Cerebellar cortex (tissue), 1 donor: ENCODE measurements around the gene PLBD1.

Source experiments
- DNase-seq: peaks from one replicate; pipeline ENCODE4 v3.0.0-alpha.2; 2015; ENCODE audit warnings: low spot score

PLBD1 gene

DNA sequence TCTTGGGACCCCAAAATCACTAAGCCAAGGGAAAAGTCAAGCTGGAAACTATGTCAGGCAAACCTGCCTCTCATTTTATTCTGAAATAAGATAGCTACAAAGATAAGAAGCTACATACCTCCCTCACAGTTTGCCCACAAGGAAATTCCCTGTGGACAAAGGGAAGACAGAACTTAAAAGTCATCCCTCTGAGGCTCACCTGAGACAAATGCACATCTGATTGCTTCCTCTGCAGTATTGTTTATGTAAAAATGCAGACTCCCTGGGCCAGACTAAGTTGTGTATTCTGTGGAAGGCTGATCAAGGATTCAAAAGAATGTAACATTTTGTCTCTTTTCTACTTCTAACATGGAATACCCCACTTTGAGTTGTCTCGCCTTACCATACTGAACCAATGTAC lies 2.5 kb upstream of the PLBD1 start:
- DNase-seq, result no peak

DNA sequence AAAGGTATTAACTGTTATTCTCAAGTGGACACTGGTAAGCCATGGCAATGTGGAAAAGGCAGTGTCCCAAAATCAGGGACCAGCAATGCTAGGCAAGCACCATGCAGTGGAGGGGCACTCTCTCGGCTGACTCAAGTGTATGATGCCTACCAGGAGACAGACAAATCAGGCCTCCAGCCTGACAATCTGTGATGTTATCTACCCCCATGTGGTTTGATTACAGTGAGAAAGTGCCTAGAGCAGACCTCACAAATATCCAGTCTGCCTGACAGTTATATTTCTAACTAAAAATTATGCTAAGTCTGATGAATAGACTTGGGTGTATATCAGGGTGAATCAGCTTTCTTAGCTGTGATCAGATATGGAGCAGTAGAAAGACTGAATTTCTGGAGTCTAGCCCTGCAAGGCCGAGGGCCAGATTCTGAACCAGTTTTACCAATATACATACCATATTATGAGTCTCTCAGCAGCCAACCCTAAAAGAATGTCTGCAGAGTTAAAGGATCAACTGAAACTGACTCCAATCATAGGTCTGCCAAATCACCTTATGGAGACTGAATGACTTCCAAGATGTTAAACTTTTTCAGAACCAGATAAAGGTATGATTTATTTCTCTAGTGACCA lies 3.2 kb downstream of the PLBD1 start:
- DNase-seq, result no peak

DNA sequence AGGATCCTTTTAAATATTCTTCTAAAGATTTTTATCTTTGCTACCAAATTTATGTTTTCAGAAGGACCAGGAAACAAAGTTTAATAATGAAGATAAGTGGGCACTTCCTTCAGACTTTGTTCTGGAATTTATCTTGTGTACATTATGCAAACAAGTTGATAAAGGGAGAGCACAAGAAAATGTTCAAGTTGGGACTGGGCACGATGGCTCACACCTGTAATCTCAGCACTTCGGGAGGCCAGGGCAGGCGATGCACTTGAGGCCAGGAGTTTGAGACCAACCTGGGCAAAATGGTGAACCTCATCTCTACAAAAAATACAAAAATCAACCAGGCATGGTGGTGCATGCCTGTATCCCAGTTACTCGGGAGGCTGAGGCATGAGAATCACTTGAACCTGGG lies 4.6 kb downstream of the PLBD1 start:
- no peak for DNase-seq

DNA sequence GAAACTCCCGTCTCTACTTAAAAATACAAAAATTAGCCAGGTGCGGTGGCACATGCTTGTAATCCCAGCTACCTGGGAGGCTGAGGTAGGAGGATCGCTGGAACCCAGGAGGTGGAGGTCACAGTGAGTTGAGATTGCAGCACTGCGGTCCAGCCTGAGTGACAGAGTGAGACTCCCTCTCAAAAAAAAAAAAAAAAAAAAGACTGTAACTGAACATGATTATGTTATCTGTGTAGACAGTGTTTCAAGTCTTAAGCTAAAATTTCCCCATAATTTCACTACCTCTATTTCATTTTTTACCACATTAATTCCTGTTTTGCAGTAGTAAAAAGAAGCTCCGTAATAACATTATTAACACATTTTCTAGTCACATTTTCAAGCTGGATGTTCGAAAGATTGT lies 5.4 kb downstream of the PLBD1 start:
- no peak for DNase-seq

DNA sequence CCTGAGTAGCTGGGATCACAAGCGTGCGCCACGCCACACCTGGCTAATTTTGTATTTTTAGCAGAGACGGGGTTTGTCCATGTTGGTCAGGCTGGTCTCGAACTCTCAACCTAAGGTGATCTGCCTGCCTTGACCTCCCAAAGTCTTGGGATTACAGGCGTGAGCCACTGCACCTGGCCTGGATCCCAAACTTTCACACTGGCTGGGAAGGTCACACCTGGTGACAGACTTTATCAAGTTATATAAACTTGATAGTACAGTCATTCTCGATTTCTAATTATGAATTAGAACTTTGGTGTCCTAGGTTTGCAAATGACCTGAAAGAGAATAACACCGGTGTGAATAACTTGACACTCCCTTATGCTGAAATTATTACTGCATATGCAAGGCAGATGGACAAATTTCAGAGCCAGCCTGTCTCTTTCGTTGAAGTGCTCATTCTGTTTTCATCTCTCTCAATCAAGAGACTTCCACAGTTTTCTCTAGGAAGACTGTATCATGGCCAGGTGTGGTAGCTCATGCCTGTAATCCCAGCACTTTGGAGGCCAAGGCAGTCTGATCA lies 5.9 kb downstream of the PLBD1 start:
- no peak for DNase-seq

DNA sequence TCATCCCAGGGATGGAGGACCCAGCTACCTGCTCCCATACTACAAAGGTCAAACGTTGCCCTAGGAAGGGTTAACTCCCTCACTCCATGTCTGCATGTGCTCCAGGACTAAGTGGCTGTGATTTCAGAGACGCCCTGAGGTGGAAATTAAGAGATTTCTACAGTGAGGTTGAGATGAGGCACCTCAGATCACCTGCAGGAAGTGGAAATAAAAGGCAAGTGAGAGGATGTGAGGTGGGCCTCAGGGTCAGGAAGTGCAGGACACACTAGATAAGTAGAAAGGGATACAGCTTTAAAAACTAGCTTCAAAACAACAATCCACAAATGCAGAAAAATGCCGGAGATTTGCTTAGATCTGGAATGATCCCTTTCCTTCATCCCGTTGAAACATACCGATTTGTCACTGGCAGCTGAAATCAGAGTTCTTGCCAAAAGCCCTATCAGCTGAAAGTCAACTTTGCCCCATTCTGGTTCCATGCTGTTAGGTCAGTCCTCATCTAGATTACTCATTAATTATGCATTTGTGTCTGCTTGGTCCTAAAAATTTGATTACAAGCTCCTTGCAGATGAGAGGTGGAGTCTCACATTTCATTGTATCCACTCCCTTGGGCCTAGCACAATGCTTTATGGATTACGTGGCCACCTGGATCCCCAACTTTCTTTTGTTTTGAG lies 6.6 kb downstream of the PLBD1 start:
- no peak for DNase-seq

DNA sequence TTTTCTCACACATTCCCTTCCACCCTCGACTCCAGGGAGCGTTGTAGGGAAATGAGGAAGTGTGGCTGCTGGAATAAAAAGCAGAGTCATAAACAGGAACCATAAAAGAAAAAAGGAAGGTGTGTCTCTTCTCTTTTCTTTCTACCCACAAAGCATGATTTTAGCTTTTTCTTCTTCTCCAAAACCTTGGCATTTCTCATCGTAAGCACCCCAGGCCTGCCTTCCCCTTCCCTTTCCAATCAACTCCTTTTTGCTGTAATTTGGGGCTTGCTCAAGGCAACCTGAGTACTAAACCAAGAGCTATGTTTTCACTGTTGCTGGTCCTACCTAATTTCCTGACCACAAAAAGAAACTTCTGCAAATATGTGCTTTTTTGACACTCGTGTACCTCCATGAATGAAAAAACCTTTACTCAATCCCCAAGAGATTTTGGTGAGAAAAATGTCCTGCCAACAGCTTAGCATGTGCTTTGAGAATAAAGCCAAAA lies 9.2 kb downstream of the PLBD1 start:
- DNase-seq, result no peak

DNA sequence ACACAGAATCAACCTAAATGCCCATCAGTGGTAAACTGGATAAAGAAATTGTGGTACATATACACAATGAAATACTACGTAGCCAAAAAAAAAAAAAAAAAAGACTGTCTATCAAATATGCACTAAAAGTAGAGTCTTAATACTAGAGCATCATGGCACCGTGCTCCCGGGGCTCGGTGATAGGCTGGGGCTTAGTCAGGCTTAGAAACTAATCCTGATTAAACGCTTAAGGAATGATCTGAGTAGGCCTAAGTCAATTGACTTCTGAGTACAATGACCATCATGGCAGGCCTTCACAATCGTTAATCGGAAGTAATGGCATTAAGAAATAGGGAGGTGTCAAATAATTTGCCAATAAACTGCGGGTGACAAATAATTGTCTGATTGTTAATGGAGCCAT lies 9.7 kb downstream of the PLBD1 start:
- no peak for DNase-seq

DNA sequence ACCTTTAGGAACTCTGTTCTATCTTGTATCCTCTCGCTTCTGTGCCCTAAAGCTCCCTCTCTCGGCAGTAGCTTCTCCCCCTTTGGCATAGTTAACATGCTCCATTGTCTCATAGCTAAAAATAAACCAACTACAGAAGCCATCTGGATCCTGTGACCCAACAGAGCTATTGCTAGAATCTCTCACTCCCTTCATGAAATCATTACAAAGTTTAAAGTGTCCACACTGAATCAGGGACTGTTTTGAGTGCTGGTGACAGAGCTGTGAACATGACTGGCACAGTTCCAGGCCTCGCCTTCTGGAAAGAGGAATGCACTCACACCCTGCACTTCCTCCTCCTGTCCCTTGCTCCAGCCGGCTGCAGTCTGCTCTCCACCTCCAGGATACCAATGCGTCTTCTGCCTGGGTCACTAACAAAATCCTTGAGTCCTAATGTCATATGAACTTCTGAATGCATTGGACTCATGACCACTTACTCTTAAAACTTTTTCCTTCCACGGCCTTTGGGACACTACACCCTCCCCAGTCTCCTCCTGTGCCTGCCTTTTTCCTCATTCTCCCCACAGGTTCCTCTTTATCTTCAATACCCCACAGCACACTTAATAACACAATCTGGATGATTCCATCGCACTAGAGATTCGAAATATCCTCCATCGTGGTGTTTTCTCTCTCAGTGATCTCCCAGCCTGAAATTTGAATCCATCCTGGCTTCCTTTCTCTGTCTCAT lies 13.2 kb downstream of the PLBD1 start:
- peak; percentile 59 for DNase-seq

DNA sequence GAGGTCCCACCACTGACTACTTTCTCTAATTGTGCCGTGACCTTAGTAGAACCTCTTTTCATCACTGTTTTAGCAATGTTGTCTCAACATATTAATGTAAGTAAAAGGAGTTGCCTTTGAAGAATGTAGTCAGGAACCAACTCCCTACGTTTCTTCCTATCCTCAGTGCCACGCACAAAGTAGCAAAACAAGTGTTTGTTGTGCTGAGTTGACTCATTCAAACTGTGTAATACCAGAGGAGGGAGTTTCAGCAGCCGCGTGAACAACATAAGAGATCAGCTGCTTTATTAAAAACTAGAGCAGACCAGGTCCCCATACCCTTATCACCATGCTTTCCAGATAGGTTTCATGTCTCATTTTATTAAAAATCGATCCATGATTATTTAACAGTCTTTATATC lies 19.1 kb downstream of the PLBD1 start:
- no peak for DNase-seq

DNA sequence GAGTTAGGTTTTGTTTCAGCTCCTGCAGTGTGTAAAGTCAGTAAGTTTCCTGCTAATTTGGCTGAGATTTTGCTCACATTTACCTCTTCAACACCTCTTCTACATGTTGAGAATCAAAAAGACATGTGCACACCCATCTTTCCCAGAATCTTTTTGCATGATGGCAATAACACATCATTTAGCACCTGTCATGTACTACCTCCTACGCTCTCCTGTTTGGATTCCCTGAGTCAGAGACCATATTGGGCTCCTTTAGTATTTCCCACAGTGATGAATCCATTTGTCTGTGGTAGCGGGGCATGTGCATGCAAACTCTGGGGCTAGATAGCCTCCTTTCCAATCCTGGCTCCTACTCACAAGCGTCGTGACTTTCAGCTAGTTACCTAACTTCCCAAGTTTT lies 20.1 kb downstream of the PLBD1 start:
- DNase-seq, result no peak

DNA sequence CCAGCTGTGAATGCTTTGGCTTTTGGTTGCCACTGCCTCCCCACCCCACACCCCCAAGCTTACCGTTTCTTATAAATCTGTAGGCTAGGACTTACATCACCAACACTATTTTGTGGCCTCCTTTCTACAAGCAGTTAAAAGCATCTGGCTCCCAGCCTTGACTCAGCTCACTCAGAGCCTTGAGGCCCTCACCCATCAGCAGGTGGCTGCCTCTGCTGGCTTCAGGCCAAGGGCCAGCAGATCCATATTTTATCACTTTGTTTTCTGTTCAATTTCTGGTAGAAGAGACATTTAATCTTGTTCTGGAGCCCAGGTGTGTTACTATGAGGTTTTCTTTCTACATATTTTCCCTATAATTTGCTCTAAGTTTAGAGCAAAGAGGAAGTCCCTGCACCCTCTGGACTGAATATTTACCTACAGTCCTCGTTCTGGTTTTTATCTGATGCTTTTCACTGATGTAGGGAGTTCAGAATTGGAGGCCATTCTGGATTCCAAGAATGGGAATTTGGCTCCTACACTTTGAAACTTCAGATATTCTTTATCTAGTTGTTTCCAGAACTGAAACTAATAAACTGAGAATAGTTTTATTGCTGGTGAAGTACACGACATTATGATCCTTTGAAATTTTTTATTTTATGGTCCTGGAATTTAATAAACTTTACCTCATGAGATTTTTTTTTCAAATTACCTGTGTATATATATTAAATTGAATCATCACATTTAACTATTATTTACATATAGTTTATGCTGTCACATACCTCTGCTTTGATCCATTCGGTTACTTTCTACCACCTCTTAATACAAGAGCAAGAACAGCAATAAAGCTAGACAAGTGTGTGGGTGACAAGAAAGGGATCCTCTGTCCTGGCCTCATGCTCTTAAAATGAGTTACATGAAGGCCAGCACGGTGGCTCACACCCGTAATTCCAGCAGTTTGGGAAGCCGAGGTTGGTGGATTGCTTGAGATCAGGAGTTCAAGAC lies 22.2 kb downstream of the PLBD1 start:
- no peak for DNase-seq

DNA sequence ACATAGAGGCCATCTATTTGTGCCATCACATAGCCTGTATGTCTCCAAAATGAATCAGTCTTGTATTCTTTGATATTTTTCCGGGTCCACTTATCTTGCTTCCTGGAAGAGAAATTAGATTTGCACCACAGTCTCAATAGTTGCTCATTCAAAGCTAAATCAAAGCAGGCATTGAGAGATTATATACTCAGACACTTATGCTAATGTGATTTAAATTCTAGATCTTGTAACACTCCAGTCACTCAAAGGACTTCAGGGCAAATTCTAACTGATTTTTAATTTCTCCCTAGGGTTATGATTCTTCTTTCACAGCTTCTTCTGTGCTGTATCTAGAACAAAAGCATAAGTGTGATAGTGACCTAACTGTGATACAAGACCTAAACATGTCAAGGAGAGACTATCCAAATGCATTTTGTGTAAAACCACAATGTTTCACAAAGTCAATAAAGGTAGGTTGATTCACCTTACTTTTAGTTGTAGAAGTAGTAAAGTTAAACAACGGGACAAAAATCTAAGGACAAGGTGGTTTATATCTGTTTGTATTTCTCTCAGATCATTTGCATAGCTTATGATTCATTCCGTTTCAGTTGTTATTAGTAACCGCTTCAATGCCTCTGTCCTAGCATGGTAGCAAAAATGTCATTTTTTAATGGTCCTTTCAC lies 26.8 kb downstream of the PLBD1 start:
- DNase-seq, result no peak

DNA sequence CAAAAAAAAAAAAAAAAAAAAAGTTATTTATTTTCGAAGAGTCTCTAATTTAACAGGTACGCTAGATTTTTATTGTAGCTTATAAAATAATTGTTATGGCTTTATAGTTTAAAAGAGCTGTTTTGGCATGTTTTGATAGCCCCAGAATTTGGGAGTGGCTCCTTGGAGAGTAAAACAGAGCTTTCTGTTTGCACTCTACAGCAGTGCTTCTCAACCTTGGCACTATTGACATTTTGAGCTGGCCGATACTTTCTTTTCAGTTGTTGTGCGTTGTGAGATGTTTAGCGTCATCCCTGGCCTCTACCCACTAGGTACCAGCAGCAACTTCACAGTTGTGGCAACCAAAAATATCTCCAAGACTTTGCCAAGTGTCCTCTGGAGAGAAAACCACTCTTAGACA lies 30.6 kb downstream of the PLBD1 start:
- DNase-seq, result no peak

DNA sequence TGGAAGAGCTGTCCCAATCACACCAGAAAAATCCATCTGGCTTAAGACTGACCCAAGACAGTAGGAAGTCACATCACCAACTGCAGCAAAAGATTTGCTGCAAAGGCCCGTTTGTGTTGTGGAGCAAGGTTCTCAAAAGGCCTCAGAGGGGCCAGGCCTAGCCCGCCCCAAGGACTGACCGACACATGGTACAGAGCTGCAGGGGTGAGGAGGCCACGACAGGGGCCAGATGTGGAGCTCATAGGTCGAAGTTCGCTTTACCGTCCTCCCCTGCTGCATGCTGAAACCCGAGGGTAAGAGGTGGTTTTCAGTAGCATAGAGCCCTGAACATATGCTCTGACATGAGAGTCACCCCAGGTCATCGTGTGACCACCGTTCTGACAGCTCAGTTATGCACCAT lies 35.5 kb downstream of the PLBD1 start:
- DNase-seq, result no peak

DNA sequence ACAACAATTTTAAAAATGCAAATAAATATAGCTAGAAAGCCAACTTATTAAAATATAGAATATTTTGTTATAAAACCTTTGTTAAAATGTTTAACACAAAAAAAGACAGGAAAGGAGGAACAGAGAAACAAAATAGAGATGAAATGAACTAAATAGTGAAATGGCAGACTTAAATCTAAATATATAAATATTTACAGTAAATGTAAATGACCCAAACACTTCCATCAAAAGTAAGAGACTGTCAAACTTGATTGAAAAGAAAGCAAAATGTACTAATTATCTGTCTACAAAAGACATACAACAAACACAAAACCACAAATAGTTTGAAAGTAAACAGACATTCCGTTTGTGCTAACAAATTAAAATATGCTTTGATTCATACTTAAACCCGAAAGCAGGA lies 41.7 kb downstream of the PLBD1 start:
- DNase-seq, result no peak

DNA sequence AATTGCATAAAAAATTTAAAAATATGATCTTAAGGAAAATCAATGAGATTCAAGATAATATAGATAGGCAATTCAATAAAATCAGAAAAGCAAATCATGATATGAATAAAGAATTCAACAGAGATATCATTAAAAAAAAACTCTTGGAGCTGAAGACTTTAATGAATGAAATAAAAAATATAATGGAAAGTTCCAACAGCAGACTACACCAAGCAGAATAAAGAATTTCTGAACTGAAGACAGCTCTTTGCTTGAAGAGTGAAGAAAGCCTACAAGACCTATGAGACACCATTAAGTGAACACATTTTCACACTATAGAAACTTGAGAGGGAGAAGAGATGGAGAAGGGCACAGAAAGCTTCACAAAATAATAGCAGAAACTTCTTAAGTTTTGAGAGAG lies 45.9 kb downstream of the PLBD1 start:
- no peak for DNase-seq

DNA sequence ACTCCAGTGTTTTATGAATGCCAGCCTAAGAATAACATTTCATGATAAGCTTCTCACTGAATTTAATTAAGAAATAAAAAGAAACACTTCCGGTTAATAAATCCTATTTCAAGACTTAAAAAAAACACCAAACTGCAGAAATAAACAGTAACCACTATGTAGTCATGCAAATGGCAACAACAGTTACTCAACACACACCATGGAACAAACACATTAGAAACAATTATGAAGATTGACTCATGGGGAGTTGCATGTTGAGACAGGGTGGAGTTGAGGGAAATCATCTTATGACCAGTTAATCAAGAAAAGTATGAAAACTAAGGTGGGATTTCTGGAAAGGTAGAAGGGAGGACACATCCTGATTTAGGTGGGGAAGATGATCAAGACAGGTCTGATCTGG lies 52.7 kb downstream of the PLBD1 start:
- DNase-seq, result no peak

DNA sequence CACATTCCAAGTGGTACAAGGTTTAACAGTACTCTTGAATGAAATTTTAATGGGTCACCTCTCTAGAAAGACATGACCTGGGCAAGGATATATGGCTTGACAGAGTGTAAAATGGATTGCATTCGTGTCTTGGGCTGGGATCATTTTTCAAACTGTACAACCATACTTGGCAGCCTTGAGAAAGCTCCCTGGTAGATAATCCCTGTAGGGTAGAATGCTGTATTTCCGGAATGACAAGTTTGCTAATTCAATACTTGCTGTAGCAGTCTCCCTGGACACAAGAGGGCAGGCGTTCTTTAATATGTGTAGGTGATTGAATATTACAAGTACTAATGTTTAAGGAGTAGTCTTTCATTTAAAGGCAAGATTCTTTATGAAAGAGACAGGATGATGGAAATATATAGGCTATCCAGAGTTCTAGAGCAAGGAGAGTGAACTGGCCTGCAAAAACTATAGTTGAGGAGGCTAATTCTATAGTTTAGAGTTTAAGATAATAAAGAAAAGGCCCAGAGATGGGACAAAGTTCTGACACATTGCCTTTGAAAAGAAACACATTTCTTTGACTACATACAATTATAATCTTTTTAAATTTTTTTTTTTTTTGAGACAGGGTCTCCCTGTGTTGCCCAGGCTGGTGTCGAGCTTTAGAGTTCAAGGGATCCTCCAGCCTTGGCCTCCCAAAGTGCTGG lies 53.4 kb downstream of the PLBD1 start:
- no peak for DNase-seq

DNA sequence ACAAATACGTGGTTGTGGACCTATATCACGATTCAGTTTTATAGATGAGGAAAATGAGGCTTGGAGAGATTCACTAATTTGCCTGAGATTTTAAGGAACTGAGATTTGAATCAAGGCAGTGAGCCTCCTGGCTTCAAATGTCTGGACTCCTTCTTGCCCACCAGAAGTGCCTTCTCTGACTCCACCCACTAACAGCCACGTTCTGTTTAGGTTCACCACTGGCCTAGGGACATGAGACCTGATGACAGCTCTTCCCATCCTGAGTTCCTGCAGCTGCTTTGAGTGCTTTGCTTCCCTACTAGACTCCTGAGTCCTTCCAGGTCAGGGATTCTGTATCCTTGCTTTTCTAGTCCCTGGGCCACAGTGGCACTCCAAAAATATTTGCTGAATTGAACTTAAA lies 57.1 kb downstream of the PLBD1 start:
- no peak for DNase-seq
